ES-I3 (cell line): ENCODE results near the gene ZNF750.

Source experiments
- H3K36me3 ChIP-seq: 2 replicates; pipeline ENCODE4 v1.6.1; 2013; ENCODE audit warnings: mild to moderate bottlenecking, low read length, control low read depth, moderate library complexity; ENCODE audit not compliant: insufficient read depth
- H3K4me1 ChIP-seq: 2 replicates; pipeline ENCODE4 v1.6.1; 2013; ENCODE audit warnings: mild to moderate bottlenecking, control low read depth, low read length; ENCODE audit not compliant: insufficient read depth
- H3K9ac ChIP-seq: 2 replicates; pipeline ENCODE4 v1.6.1; 2013; ENCODE audit warnings: low read depth, mild to moderate bottlenecking, low read length, moderate library complexity
- H3K9me3 ChIP-seq: 2 replicates; pipeline ENCODE4 v1.6.1; 2013; ENCODE audit warnings: mild to moderate bottlenecking, low read length, moderate library complexity; ENCODE audit not compliant: control insufficient read depth, insufficient read depth

The ZNF750 gene

DNA sequence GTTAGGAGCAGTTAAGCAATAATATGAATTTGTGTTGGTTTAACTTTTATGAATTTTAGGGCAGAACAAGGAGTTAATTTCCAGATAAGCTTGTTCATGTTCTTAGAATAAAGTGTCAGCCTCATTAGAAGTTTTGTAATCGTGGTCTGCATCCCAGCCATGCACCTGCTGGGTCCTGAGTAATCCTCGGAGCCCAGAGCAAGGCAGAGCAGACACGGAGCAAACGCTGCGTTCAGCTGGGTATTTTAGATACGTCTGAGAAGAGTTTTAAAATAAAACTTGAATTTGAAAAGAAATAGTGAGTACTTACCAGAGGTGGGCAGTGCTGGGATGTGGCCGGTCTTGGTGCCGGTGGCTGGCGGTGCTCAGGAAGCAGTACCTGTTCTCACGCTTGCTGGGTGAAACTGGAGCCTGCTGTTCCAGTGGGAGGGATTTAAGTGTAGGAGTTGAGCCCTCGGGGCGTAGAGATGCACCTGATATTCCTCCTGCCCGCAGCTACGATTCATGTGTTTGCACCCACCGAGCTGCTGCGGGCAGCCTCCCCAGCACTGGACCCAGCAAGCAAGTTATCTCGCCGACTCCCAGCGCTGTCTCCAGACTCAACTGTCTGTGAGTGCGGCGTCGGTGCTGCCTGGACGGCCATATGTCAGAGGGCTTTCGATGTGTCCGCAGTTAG, at the start of gene ZNF750:
ZNF750 (minus strand) TSS at position 406 of the 676 bp plus-strand sequence. CDS start 7,568 bp downstream, outside the sequence.
- no peak within 1 kb of the TSS for H3K9ac ChIP-seq
- H3K4me1 ChIP-seq: peaks cover 30% of the 10 kb centered on the region
- no peaks in the 10 kb centered on the region for H3K9me3 ChIP-seq
- H3K36me3 ChIP-seq: no peaks in the 10 kb centered on the region

DNA sequence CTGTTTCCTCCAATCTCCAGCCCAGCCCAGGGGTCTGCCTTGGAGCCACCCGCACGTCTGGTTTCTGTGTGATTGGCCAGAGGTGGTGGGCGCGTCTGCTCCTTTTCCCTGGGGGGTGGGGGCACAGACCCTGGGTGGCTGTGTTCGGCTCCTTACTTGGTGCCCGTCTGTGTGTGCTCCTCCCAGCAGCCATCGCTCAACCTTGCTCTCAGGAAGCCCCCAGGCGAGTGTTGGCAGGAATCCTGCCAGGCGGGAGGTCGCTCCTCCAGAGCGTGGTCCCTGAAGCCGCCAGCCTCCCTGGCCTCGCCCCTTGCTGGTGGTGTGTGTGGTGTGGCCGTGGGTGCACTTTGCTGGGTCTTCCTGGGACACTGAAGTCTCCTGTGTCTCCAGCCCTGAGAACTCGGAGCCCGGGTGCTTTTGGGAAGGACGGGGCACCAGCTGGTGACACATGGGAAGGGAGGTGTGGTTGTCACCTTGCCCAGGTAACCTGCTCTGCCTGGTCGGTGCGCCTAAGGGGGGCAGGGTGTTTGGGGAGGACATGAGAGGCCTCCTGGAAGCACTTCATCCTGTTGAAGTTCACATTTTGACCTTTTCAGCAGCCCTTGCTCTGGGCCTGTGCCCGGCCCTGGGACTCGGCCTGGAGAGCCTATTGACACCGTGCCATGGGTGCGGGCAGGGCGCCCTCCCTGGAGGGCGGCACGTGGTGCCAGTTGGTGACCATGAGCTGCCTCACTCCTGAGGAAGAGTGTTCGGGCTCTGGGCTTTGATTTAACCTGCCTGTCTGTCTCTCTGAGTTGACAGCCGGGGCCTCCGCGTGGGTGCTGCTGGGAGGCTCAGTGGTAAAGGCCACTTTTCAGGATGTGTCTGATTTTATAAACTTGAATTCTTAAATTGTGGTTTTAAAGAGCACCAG, 49.0 kb upstream of the ZNF750 start:
- Histone ChIP-seq H3K9ac (no peak overlapping the region), H3K4me1 (0 out of 2 replicates have a peak, but pooled peaks cover 5% of the 10 kb centered on the region), H3K9me3 (no peaks in the 10 kb centered on the region), H3K36me3 (peaks cover 10% of the 10 kb centered on the region; the same call in 1 of the 2 replicates)

DNA sequence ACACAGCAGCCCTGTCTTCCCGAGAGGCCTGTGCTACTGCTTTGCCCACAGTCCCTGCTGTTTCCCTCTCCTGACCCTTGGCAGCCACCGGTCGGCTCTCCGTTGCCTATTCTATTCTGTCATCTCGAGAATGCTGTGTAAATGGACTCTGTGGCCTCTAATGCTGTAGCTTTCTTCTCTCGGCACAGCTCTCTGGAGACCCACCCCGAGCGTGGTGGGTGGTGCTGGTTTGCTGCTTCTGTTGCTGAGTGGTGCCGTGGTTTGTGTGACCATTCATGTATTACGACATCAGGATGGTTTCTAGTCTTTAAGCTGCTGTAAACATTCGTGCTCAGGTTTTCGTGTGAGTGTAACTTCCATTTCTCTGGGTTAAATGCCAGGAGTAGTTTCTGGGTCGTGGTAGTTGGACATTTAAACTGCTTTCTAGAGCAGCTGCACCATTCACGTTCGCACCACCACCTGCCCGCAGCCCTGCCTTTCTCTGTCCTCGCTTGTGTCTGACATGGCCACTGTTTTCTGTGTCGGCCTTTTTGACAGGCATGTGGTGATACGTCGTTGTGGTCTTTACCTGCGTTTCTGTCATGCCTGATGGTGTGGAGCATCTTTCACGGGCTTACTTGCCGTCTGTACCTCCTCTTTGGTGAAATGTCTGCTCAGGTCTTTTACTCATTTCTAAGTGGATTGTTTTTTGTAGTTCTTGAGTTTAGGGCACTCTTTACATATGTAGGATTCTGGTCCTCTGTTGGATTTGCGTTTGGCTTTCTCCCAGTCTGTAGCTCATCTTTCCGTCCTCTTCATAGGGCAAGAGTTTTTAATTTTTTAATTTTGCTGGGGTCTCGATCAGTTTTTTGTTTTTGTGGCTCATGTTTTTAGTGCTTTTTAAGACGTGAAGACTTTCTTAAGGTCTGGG, 47.7 kb upstream of the ZNF750 start:
- Histone ChIP-seq H3K36me3 (peaks cover 10% of the 10 kb centered on the region; the same call in 1 of the 2 replicates), H3K9me3 (no peaks in the 10 kb centered on the region), H3K4me1 (0 out of 2 replicates have a peak, but pooled peaks cover 5% of the 10 kb centered on the region), H3K9ac (no peak overlapping the region)

DNA sequence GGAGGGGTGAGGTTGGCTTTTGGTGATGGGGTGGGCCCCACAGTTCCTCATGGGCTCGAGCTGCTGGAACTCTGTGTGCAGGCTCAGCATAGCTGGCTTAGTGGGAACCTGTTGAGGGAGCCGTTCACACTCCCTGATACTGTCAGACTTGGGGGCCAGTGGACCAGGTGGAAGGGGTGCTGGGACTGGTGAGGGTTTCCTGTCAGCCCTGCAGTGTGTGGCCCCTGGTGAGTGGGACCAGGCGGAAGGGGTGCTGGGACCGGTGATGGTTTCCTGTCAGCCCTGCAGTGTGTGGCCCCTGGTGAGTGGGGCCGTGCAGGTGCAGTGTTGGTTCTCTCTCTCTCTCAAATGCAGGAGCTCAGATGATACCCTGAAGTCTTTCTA, 45.1 kb upstream of the ZNF750 start:
- Histone ChIP-seq H3K4me1 (peaks cover 5% of the 10 kb centered on the region; the same call in 1 of the 2 replicates), H3K9ac (no peak overlapping the region), H3K36me3 (0 out of 2 replicates have a peak, but pooled peaks cover 10% of the 10 kb centered on the region), H3K9me3 (no peaks in the 10 kb centered on the region)

DNA sequence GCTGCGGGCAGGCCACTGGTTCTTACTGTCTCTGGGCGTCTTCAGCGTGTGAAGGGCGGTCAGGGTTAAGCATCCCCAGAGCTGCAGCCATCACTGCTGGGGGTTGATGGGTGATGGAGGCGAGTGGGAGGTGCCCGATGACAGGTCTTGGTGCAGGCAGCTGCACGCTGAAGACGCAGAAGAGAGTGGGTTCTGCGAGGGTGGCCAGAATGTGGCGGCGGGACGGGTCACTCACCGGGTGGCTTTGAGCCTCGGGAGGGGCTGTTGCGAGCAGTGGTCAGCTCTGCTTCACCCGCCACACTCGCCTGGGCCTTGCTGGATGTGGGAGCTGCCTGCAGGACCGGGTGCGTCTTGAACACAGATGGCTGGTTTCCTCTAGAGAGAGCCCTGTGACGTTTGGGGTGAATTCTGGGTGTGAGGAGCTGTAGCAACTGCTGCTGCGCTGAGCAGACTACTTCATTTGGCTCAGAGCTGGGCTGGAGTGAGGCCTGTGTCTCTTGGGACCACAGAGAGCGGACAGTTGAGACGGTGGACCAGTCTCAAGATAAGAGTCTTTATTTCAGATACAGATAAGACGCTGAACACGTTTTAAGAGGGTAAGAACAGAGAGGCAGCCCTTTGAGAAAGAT, 44.6 kb upstream of the ZNF750 start:
- Histone ChIP-seq H3K4me1 (peaks cover 5% of the 10 kb centered on the region; the same call in 1 of the 2 replicates), H3K36me3 (0 out of 2 replicates have a peak, but pooled peaks cover 10% of the 10 kb centered on the region), H3K9me3 (no peaks in the 10 kb centered on the region), H3K9ac (no peak overlapping the region)

DNA sequence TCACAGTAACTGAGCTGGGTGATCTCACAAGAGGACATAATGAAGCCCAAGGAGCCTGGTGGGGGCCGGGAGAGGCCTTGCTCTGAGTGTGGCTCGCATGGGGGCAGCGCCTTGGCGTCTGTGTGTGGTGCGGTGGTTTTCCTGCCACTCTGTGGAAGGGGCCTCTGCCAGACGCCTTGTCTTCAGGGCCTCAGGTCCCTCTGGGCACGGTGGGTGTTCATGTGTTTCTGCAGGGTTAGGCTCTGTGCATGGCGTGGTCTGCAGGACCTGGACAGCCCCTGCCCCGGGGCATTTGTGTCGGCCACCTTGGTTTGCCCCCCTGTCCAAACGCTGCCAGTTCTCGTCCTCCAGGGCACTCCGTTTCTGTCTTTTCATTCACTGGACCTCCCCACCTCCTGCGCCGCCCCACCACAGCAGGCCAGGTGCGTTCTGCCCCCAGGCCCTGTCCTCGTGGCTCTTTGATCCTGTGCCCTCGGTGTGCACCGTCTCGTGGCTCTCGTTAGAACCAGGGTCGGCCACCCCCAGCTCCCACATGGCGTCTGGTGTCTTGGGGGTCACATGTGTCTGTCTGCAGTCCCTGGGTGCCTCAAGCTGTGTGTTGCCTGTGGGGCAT, 43.7 kb upstream of the ZNF750 start:
- H3K9me3 ChIP-seq: no peaks in the 10 kb centered on the region
- H3K9ac ChIP-seq: no peak overlapping the region
- H3K36me3 ChIP-seq: 0 out of 2 replicates have a peak, but pooled peaks cover 10% of the 10 kb centered on the region
- H3K4me1 ChIP-seq: peaks cover 5% of the 10 kb centered on the region; the same call in 1 of the 2 replicates

DNA sequence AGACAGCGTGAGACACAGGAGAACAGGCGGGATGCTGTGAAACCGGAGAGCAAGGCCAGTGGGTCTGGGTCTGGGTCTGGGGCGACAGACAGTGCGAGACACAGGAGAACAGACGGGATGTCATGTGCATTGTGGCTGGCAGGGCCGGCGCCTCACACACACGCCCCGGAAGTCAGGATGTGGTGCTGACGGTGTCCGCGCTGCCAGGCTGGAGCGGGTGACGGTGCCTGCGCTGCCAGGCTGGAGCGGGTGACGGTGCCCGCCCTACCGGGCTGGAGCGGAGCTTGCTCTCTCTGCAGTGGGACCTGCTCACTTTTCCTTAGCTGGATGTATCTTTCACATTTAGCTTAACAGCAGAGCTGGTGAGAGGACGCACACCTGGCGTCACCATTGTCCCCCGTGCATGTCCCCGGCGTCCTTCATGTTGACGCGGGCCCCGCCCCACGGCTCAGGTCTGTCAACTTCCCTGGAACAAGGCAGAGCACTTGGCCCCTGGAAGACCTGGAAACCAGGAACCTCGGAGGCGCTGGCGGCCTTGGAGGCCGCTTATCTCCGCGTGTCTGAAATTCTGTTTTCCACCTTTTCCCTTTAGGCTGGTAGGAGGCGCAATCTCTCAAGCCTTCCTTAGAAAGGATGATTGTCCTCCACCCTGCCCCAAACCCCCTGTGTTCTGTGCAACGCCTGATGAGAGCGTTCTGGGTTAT, 43.0 kb upstream of the ZNF750 start:
- Histone ChIP-seq H3K9me3 (no peaks in the 10 kb centered on the region), H3K4me1 (peaks cover 5% of the 10 kb centered on the region; the same call in 1 of the 2 replicates), H3K9ac (no peak overlapping the region), H3K36me3 (0 out of 2 replicates have a peak, but pooled peaks cover 10% of the 10 kb centered on the region)

DNA sequence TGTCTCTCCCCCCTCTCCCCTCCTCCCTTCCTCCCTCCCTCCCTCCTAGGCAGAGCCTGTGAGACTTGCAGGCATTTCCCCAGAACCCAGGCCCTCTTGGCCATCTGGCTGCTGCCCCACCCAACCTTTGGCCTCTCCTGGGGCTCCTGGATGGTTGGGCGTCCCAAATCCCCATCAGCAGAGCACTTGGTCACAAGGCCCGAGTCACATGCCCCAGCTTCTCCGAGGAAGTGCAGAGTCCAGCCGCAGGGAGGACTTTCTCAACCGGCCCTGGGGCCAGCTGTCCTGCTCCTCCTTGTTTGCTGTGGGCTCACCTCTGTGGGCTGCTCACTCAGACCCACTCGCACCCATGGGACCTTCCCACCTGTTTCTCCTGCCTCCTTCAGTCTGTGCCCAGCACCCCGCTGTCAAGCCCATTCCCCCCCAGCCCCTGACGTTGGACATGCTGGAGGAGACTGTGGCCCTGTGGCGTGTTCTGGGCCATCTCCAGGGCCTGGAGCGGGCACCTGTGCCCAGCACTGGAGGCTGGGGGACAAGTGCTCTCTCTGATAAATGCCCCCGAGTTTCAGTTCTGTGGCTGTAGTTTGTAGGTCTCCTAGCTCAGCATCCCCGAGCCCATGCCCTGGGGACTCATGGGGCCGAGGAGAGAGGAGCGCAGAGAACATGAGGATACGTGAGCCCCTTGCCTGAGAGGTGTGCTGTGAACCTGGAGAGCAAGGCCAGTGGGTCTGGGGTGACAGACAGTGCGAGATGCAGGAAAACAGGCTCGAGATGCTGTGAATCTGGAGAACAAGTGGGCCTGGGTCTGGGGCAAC, 42.3 kb upstream of the ZNF750 start:
- no peak overlapping the region for H3K9ac ChIP-seq
- 0 out of 2 replicates have a peak, but pooled peaks cover 4% of the 10 kb centered on the region for H3K36me3 ChIP-seq
- peaks cover 5% of the 10 kb centered on the region; the same call in 1 of the 2 replicates for H3K4me1 ChIP-seq

DNA sequence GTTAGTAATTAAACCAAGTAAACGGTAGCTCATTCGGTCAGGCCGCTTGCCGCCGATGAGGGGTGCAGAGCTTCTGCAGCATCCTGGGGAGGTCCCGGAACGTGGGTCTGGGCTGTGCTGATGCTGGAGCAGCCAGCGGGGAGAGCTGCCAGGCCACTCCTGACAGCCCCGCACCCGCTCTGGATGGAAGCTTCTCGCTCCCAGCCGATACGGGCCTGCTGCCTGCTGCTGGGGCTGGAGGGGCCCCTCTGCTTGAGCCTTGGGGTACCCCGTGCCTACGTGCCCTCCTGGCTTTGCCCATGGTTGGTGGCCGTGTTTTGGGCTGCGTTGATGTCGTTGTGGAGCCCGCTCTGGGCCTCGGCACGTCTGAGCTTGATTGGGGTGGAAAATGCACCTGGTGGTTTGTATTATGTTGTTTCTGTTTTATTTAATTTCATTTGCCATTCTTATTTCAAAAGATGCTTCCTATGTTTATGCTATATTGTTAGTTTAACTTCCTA, 41.6 kb upstream of the ZNF750 start:
- H3K9ac ChIP-seq: no peak overlapping the region
- no peaks in the 10 kb centered on the region for H3K9me3 ChIP-seq
- H3K4me1 ChIP-seq: peaks cover 6% of the 10 kb centered on the region; the same call in 1 of the 2 replicates
- H3K36me3 ChIP-seq: no peaks in the 10 kb centered on the region

More for the DNA sequence above, 42.3 kb upstream of the ZNF750 start:
- H3K9me3 ChIP-seq: no peaks in the 10 kb centered on the region

DNA sequence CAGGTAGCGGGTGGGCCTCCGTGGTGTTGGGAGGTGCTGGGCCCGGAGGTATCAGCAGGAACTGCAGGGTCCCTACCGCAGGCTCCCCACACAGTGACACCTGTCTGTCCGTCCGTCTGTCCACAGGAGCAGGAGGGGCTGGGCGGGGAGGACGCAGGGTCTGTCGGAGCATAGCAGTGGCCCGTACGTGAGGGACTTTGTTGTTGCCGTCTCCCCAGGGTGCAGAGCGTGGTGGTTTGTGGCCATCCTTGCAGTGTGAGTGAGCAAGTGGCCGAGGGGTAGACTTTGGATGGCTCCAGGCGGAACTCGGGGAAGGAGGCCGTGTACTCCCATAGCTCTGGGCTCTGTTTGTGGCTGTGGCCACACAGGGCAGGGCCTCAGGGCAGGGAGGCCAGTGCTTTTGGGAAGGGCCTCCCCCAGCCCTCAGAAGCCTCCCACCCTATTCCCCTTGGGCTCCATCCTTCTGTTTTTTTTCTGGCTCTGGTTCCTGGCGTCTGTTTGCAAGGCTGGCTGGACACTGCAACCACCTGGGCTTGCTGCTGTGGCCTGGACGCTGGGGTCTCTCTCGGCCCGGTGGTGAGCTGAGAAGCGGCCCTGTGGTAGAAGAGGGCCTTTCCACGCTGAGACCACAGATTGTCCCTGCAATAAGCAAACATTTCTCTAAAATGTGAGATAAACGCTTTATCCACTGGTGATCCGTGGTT, 41.0 kb upstream of the ZNF750 start:
- Histone ChIP-seq H3K4me1 (peaks cover 11% of the 10 kb centered on the region; the same call in 1 of the 2 replicates), H3K36me3 (no peaks in the 10 kb centered on the region), H3K9ac (no peak overlapping the region), H3K9me3 (no peaks in the 10 kb centered on the region)

DNA sequence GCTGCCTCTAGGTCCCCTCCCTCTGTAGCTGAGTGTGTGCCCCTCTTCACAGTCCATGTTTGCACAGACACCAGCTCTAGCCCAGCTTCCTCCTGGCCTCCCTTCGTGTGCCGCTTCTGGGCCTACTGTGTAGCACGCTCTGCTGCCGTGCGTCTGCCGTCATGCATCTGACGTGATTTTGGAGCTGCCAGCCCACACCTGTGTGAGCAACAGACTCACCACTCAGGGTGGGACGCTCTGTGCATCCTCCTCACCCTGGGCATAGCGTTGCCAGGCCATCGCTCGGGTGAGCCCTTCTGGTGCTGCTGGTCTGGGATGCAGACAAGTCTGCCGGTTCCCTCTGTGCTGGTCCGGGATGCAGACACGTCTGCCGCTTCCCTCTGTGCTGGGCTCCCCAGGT, 39.4 kb upstream of the ZNF750 start:
- no peaks in the 10 kb centered on the region for H3K36me3 ChIP-seq
- no peaks in the 10 kb centered on the region for H3K9me3 ChIP-seq
- H3K4me1 ChIP-seq: peaks cover 17% of the 10 kb centered on the region; the same call in 1 of the 2 replicates
- H3K9ac ChIP-seq: no peak overlapping the region
